ENCODE data around the gene HSP90AB1. TPM values are rescaled to one million over a fixed set of nuclear protein-coding genes. Genes with fewer than 3 reads are reported as not detected.
A peak's percentile ranks its signal among the peaks of the same experiment; 100 is the strongest.

The HSP90AB1 gene
- total RNA-seq, 1 donor from 2014 or later = 914 TPM

DNA sequence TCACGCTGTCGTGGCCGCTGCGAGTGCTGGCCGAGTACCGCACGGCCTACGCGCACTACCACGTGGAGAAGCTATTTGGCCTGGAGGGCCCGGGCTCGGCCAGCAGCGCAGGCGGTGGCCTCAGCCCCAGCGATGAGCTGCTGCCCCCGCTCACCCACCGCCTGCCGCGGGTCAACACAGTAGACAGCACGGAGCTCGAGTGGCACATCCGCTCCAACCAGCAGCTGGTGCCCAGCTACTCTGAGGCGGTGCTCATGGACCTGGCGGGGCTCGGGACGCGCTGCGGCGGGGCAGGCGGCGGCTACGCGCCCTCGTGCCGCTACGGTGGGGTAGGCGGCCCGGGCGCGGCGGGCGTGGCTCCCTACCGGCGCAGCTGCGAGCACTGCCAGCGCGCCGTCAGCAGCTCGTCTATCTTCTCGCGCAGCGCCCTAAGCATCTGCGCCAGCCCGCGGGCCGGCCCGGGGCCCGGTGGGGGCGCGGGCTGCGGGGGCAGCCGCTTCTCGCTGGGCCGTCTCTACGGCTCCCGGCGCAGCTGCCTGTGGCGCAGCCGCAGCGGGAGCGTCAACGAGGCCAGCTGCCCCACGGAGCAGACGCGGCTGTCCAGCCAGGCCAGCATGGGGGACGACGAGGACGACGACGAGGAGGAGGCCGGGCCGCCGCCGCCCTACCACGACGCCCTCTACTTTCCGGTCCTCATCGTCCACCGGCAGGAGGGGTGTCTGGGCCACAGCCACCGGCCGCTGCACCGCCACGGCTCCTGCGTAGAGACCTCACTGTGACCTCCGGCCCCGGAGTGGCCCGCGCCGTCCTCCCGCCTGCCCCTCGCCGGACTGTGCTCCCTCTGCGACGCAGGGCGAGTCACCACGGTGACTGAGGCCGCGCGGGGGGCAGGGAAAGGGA lies 29.1 kb downstream of the HSP90AB1 start:
- no peak for FAIRE-seq
- Mint-ChIP-seq H3K36me3 (ENCODE audit: low read depth, unreplicated experiment) (peaks cover 2% of the 10 kb centered on the region), H3K4me3 (ENCODE audit: unreplicated experiment) (no peak overlapping the region), H3K9me3 (ENCODE audit: unreplicated experiment) (no peaks in the 10 kb centered on the region), H3K4me1 (ENCODE audit: low read depth, unreplicated experiment) (peaks cover 4% of the 10 kb centered on the region), H3K27ac (ENCODE audit: unreplicated experiment) (no peak overlapping the region), H3K27me3 (ENCODE audit: low read depth, unreplicated experiment) (peaks cover 59% of the 10 kb centered on the region)
- H3K4me2 ChIP-seq (ENCODE audit: low read length) = peak overlapping the region; percentile 5
- no peak overlapping the region for H2AFZ ChIP-seq (ENCODE audit: low read depth, low read length)
- H3K4me3 ChIP-seq (ENCODE audit: insufficient read depth, low read depth, low read length) = no peak overlapping the region
- no peaks in the 10 kb centered on the region for H4K20me1 ChIP-seq (ENCODE audit: insufficient read depth, low read length)
- H3K9me3 ChIP-seq (ENCODE audit: insufficient read depth, low read depth, low read length) = no peaks in the 10 kb centered on the region
- DNase-seq (ENCODE audit: low read depth) = no peak
- H3K36me3 ChIP-seq (ENCODE audit: insufficient read depth, low read length) = no peaks in the 10 kb centered on the region
- H3K27ac ChIP-seq (ENCODE audit: low read depth, low read length) = no peak overlapping the region
- peaks cover 26% of the 10 kb centered on the region for H3K27me3 ChIP-seq (ENCODE audit: insufficient read depth, low read length)
- H3K9ac ChIP-seq (ENCODE audit: low read length) = no peak overlapping the region
- no peaks in the 10 kb centered on the region for H3K4me1 ChIP-seq (ENCODE audit: insufficient read depth, low read length)
- no peaks in the 10 kb centered on the region for H3K79me2 ChIP-seq (ENCODE audit: insufficient read depth, low read length)
- TF ChIP-seq EZH2 (IDR thresholded peaks at IDR 0.05; ENCODE audit: insufficient read depth, low read length) = no peak
- TF ChIP-seq, protein P1, sequence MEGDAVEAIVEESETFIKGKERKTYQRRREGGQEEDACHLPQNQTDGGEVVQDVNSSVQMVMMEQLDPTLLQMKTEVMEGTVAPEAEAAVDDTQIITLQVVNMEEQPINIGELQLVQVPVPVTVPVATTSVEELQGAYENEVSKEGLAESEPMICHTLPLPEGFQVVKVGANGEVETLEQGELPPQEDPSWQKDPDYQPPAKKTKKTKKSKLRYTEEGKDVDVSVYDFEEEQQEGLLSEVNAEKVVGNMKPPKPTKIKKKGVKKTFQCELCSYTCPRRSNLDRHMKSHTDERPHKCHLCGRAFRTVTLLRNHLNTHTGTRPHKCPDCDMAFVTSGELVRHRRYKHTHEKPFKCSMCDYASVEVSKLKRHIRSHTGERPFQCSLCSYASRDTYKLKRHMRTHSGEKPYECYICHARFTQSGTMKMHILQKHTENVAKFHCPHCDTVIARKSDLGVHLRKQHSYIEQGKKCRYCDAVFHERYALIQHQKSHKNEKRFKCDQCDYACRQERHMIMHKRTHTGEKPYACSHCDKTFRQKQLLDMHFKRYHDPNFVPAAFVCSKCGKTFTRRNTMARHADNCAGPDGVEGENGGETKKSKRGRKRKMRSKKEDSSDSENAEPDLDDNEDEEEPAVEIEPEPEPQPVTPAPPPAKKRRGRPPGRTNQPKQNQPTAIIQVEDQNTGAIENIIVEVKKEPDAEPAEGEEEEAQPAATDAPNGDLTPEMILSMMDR (IDR thresholded peaks at IDR 0.05; ENCODE audit: insufficient read depth, low read depth, low read length) = no peak

DNA sequence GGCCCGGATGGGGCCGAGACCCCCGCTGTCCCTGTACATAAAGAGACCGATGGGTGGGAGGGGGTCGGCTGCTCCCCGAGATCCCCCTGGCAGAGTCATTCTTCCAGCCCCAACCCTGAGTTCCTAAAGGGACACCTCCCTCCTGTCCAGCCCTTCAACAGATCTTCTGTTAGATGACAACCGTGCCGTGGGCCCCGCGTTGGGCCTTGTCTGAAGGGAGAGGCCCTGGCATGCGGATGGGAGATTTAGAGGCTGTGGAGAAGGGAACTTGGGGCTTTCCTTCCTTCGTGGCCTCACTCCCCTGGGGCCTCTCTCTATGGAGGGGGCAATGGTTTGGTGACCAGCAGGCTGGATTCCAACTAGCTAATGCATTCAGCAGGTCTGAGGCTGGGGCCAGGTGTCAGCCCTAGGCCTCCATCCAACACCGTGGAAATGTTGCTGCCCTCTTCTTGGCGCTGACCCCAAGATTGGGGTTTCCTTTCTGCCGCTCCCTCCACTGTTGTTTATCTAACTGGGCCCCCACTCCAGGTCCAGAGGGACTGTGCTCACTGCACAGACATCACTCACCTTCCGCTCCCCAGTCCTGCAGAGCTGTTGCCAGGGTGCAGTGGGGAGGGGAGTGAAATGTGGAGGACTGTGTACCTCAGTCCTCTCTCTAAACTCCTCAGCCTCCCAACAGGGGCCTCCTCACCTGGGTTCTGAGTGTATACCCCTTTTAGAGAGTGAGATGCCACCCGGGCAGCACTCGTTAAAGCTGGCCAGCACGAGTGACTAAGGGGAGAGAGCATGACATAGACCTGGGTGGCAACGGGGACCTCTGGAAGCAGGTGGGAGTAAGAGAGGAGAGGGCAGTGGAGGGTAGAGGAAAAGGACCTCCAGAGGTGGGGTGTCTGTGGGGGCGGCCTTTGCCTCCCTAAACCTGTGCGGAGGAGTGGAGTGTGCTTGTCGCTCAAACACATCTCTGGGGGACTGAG lies 30.1 kb downstream of the HSP90AB1 start:
- FAIRE-seq = no peak
- peaks cover 55% of the 10 kb centered on the region for H3K27me3 Mint-ChIP-seq (ENCODE audit: low read depth, unreplicated experiment)
- Histone ChIP-seq H3K27ac (ENCODE audit: low read depth, low read length) (no peak overlapping the region), H3K36me3 (ENCODE audit: insufficient read depth, low read length) (no peaks in the 10 kb centered on the region), H3K4me1 (ENCODE audit: insufficient read depth, low read length) (no peaks in the 10 kb centered on the region), H3K27me3 (ENCODE audit: insufficient read depth, low read length) (peaks cover 19% of the 10 kb centered on the region), H3K9ac (ENCODE audit: low read length) (no peak overlapping the region), H3K4me2 (ENCODE audit: low read length) (no peak overlapping the region), H4K20me1 (ENCODE audit: insufficient read depth, low read length) (no peaks in the 10 kb centered on the region), H3K79me2 (ENCODE audit: insufficient read depth, low read length) (no peaks in the 10 kb centered on the region), H3K9me3 (ENCODE audit: insufficient read depth, low read depth, low read length) (no peaks in the 10 kb centered on the region), H3K4me3 (ENCODE audit: insufficient read depth, low read depth, low read length) (no peak overlapping the region), H2AFZ (ENCODE audit: low read depth, low read length) (no peak overlapping the region)
- no peak overlapping the region for H3K4me3 Mint-ChIP-seq (ENCODE audit: unreplicated experiment)
- no peak for TF ChIP-seq EZH2 (IDR thresholded peaks at IDR 0.05; ENCODE audit: insufficient read depth, low read length)
- TF ChIP-seq, protein P1 (IDR thresholded peaks at IDR 0.05; ENCODE audit: insufficient read depth, low read depth, low read length) = no peak
- peaks cover 4% of the 10 kb centered on the region for H3K4me1 Mint-ChIP-seq (ENCODE audit: low read depth, unreplicated experiment)
- H3K9me3 Mint-ChIP-seq (ENCODE audit: unreplicated experiment) = no peaks in the 10 kb centered on the region
- H3K27ac Mint-ChIP-seq (ENCODE audit: unreplicated experiment) = peak overlapping the region; percentile 34
- peaks cover 2% of the 10 kb centered on the region for H3K36me3 Mint-ChIP-seq (ENCODE audit: low read depth, unreplicated experiment)
- no peak for DNase-seq (ENCODE audit: low read depth)

Measured in astrocyte (in vitro differentiated cells and primary cell).